Spleen (tissue), 13 donors: ENCODE results near the gene CDC25C. TPM values are rescaled to one million over a fixed set of nuclear protein-coding genes. Genes with fewer than 3 reads are reported as not detected.

ENCODE experiments used
- DNase-seq: peaks from one replicate; pipeline ENCODE4 v3.0.0-alpha.2; 2020
- H3K27ac ChIP-seq, 8 donors: fragments of 200-600 bp; sonication (generic) in 7 of 8; 1 replicate in 4 of 8; 2 replicates in 4 of 8; pipeline versions ENCODE4 v1.5.0 to v1.8.0; 2016 to 2021; ENCODE audit warnings: inconsistent platforms in 4 of 8, mild to moderate bottlenecking in 4 of 8, moderate library complexity in 1 of 8
- H3K27me3 ChIP-seq, 7 donors: fragments of 200-600 bp; sonication (generic) in 6 of 7; replicated peaks in 1 of 7; 1 replicate in 4 of 7; 2 replicates in 3 of 7; pipeline versions ENCODE4 v1.5.0 to v1.8.0; 2016 to 2021; ENCODE audit warnings: inconsistent platforms in 3 of 7, mild to moderate bottlenecking in 1 of 7
- H3K36me3 ChIP-seq, 6 donors: fragments of 200-600 bp; sonication (generic) in 5 of 6; 1 replicate in 4 of 6; 2 replicates in 2 of 6; pipeline versions ENCODE4 v1.5.0 to v1.8.0; 2016 to 2021; ENCODE audit warnings: inconsistent platforms in 2 of 6
- H3K4me1 ChIP-seq, 6 donors: fragments of 200-600 bp; sonication (generic) in 5 of 6; 1 replicate in 3 of 6; 2 replicates in 3 of 6; pipeline versions ENCODE4 v1.5.0 to v1.8.0; 2016 to 2021; ENCODE audit warnings: inconsistent platforms in 3 of 6
- H3K4me3 ChIP-seq, 8 donors: fragments of 200-600 bp; sonication (generic) in 7 of 8; 1 replicate in 4 of 8; 2 replicates in 4 of 8; pipeline versions ENCODE4 v1.5.0 to v1.8.0; 2016 to 2021; ENCODE audit warnings: inconsistent platforms in 4 of 8, mild to moderate bottlenecking in 4 of 8, moderate library complexity in 2 of 8
- H3K9me3 ChIP-seq, 8 donors: fragments of 200-600 bp; sonication (generic) in 7 of 8; 1 replicate in 4 of 8; 2 replicates in 4 of 8; pipeline versions ENCODE4 v1.5.0 to v1.8.0; 2016 to 2021; ENCODE audit warnings: inconsistent platforms in 4 of 8
- CTCF ChIP-seq, 11 experiments: fragments of 200-600 bp in 7 of 11; fragments of 450-650 bp in 4 of 11; sonication (generic) in 4 of 11; IDR thresholded peaks in 8 of 11; conservative IDR thresholded peaks in 3 of 11; 1 replicate in 7 of 11; 2 replicates in 4 of 11; pipeline versions ENCODE4 v1.4.0 to v1.8.0; 2016 to 2021; ENCODE audit warnings: antibody characterized with exemption in 11 of 11, inconsistent platforms in 4 of 11, mild to moderate bottlenecking in 1 of 11
- POLR2A ChIP-seq, 3 donors: fragments of 450-650 bp; IDR thresholded peaks; one replicate each; pipeline ENCODE4 v1.5.1; 2017; ENCODE audit warnings: antibody characterized with exemption in 3 of 3, mild to moderate bottlenecking in 1 of 3
- POLR2AphosphoS5 ChIP-seq, 3 donors: sonication (generic); formaldehyde crosslinking; IDR thresholded peaks; one replicate each; pipeline ENCODE4 v1.5.1; 2017; ENCODE audit warnings: antibody characterized with exemption in 3 of 3
- WGBS, 5 donors: extraction: QIAGEN DNeasy Blood & Tissue Kit in 3 of 5; methylation state at CpG; one replicate each; pipeline versions ENCODE4 v1.1.5 to v1.1.7; 2013 to 2018; 5-methylcytosine and 5-hydroxymethylcytosine counted together
- intact Hi-C: fragments of 100-400 bp; cut with DNase I; formaldehyde crosslinking; loops from one replicate; pipeline ENCODE4 v1.15.0; 2023; ENCODE audit warnings: low total_unique reads
- long read RNA-seq, 2 donors: transcript quantifications; one replicate each; lab custom pipeline, GENCODE V29; 2026
- polyA plus RNA-seq, 3 donors: library from polyadenylated mRNA; stranded (reverse); fragments of 200-250 nt; gene quantifications; one replicate each; pipeline ENCODE4 v1.2.1, GENCODE V29; 2013
- total RNA-seq, 7 donors: library from RNA; depleted of rRNA in 3 of 7; stranded (reverse); fragments of >200 nt in 3 of 7; fragmentation: NEBNext Ultra II Directional in 4 of 7; extraction: Animal tissue kit (Norgen Biotek cat#: 25700) in 4 of 7; gene quantifications; one replicate each; pipeline versions ENCODE4 v1.1.0 to v1.2.1, GENCODE V29; 2016 to 2021
- donor health status: healthy with polysubstance abuse.
- donor health status: DM: no; HTN: no; CAD: no; lungs with moderate emphysema.
- donor health status: DM: no; HTN: no; CAD: no.
- donor health status: Bipolar disorder and iron deficiency.
- donor health status: healthy.
- donor health status: DM: no; HTN: no; CAD: no.
- donor health status: DM: yes; HTN: yes; CAD: no.

CDC25C gene
- 1 to 10 TPM in 3 of 7 donors, under 1 TPM in 4; 0.25 to 6.0 (median 0.89) TPM for total RNA-seq
- polyA plus RNA-seq, result 1 to 10 TPM in 1 of 3 donors, under 1 TPM in 2; 0.37 to 2.0 (median 0.77) TPM
- long read RNA-seq, donor 1, result 0 reads
- long read RNA-seq, donor 2, result 0 reads

- peak within 1 kb of the TSS in 6 of 8 donors; percentile 35 to 69 (median 46) for H3K27ac ChIP-seq
- intact Hi-C loops, result no loop called here
- peak; percentile 98 for DNase-seq
- 0 to 1% (median 1%) methylated on average over 53 to 55 of the region's 55 CpGs for WGBS, 5 donors
- H3K4me1 ChIP-seq, result peaks cover 12 to 30% (median 17%) of the 10 kb centered on the region in 6 donors
- H3K4me3 ChIP-seq, result peak within 1 kb of the TSS; percentile 35 to 68 (median 56)
- no peaks in the 10 kb centered on the region for H3K27me3 ChIP-seq
- TF ChIP-seq CTCF (IDR thresholded peaks at IDR 0.05 in 8 of 11, conservative IDR thresholded peaks at IDR 0.05 in 3 of 11) (peak in 2 of 11 experiments; percentile 24 to 42), POLR2AphosphoS5 (IDR thresholded peaks at IDR 0.05) (peak; percentile 58 to 86 (median 81)), POLR2A (IDR thresholded peaks at IDR 0.05) (no peak)
- H3K36me3 ChIP-seq, result no peaks in the 10 kb centered on the region
- no peaks in the 10 kb centered on the region for H3K9me3 ChIP-seq
Measured at GRCh38 chr5:138331449-138332368, at the start of gene CDC25C. Gene CDC25C (minus strand): TSS chr5:138331804. CDS start chr5:138331180, 624 bp downstream.

GRCh38 chr5:138372653-138373052, 41.0 kb upstream of the CDC25C start:
- Histone ChIP-seq H3K4me3 (no peak overlapping the region), H3K9me3 (no peaks in the 10 kb centered on the region), H3K36me3 (peaks cover 5 to 58% (median 49%) of the 10 kb centered on the region in 6 donors), H3K27me3 (no peaks in the 10 kb centered on the region), H3K27ac (peak overlapping the region in 2 of 8 donors; percentile 25 to 92), H3K4me1 (peaks cover 12 to 57% (median 46%) of the 10 kb centered on the region in 6 donors)
- 63 to 86% (median 77%) methylated on average over 5 of the region's 5 CpGs for WGBS, 5 donors
- no peak for DNase-seq
- intact Hi-C loops, result no loop called here
- TF ChIP-seq POLR2AphosphoS5 (IDR thresholded peaks at IDR 0.05), result no peak
- no peak for TF ChIP-seq POLR2A (IDR thresholded peaks at IDR 0.05)
- TF ChIP-seq CTCF (IDR thresholded peaks at IDR 0.05 in 8 of 11, conservative IDR thresholded peaks at IDR 0.05 in 3 of 11), result no peak

- peaks cover 12 to 61% (median 50%) of the 10 kb centered on the region in 6 donors for H3K4me1 ChIP-seq
- no peak overlapping the region for H3K4me3 ChIP-seq
- TF ChIP-seq POLR2AphosphoS5 (IDR thresholded peaks at IDR 0.05) (no peak), POLR2A (IDR thresholded peaks at IDR 0.05) (no peak), CTCF (IDR thresholded peaks at IDR 0.05 in 8 of 11, conservative IDR thresholded peaks at IDR 0.05 in 3 of 11) (no peak)
- peaks cover 3 to 54% (median 45%) of the 10 kb centered on the region in 6 donors for H3K36me3 ChIP-seq
- peak overlapping the region in 3 of 8 donors; percentile 25 to 92 (median 90) for H3K27ac ChIP-seq
- 56 to 68% (median 59%) methylated on average over 1 of the region's 1 CpG for WGBS, 5 donors
- no peaks in the 10 kb centered on the region for H3K9me3 ChIP-seq
- intact Hi-C loops, result no loop called here
- DNase-seq, result no peak
- no peaks in the 10 kb centered on the region for H3K27me3 ChIP-seq
Measured at GRCh38 chr5:138372225-138372624, 40.6 kb upstream of the CDC25C start.

GRCh38 chr5:138371454-138371853, 39.9 kb upstream of the CDC25C start:
- no peak for DNase-seq
- Histone ChIP-seq H3K9me3 (no peaks in the 10 kb centered on the region), H3K27ac (peak overlapping the region in 3 of 8 donors; percentile 25 to 92 (median 90)), H3K36me3 (peaks cover 0 to 46% (median 37%) of the 10 kb centered on the region in 6 donors), H3K4me3 (no peak overlapping the region), H3K4me1 (peaks cover 15 to 69% (median 58%) of the 10 kb centered on the region in 6 donors), H3K27me3 (no peaks in the 10 kb centered on the region)
- TF ChIP-seq POLR2A (IDR thresholded peaks at IDR 0.05), result no peak
- no peak for TF ChIP-seq CTCF (IDR thresholded peaks at IDR 0.05 in 8 of 11, conservative IDR thresholded peaks at IDR 0.05 in 3 of 11)
- no peak for TF ChIP-seq POLR2AphosphoS5 (IDR thresholded peaks at IDR 0.05)
- intact Hi-C loops, result no loop called here
- 94 to 96% (median 95%) methylated on average over 2 of the region's 2 CpGs for WGBS, 5 donors
